ENCODE data around the gene RHCG. TPM values are rescaled to one million over a fixed set of nuclear protein-coding genes. Genes with fewer than 3 reads are reported as not detected.

Gene RHCG
- total RNA-seq, 1 experiment from 2014 or later, result 0.28 TPM

- H4K20me1 ChIP-seq (ENCODE audit: control insufficient read depth, insufficient read depth, insufficient read length), result no peaks in the 10 kb centered on the region
- no CpG with 5 or more reads among the region's 2 CpGs for WGBS (ENCODE audit: extremely low coverage, insufficient read length, low lambda C conversion rate)
- no peak overlapping the region for H3K27ac Mint-ChIP-seq
Measured at GRCh38 chr15:89523101-89523500, 26.7 kb upstream of the RHCG start.

More at GRCh38 chr15:89523101-89523500, 26.7 kb upstream of the RHCG start:
- H3K14ac ChIP-seq (ENCODE audit: insufficient read depth, low read length), result no peak overlapping the region
- H2BK12ac ChIP-seq (ENCODE audit: insufficient read length, low read depth, low read length), result no peak overlapping the region
- H4K5ac ChIP-seq (ENCODE audit: insufficient read length, low read depth, low read length), result no peak overlapping the region
- no peak overlapping the region for H4K8ac ChIP-seq (replicated peaks; ENCODE audit: insufficient read length, low read depth, low read length)
- no peaks in the 10 kb centered on the region for H3K23me2 ChIP-seq (ENCODE audit: insufficient read length, low read depth, low read length, poor library complexity, severe bottlenecking)
- H3K36me3 Mint-ChIP-seq (ENCODE audit: insufficient read depth in 1 of 3, low read depth in 3 of 3), result no peaks in the 10 kb centered on the region
- H3T11ph ChIP-seq (ENCODE audit: low read length), result no peak overlapping the region
- no peak overlapping the region for H3K56ac ChIP-seq (ENCODE audit: insufficient read length, low read depth, low read length)
- no peak for DNase-seq
- no peaks in the 10 kb centered on the region for H3K9me3 ChIP-seq (ENCODE audit: control insufficient read depth, low read depth, low read length)
- no peak overlapping the region for H2BK15ac ChIP-seq (ENCODE audit: low read depth, low read length)
- no peaks in the 10 kb centered on the region for H3K4me1 Mint-ChIP-seq
- no peak overlapping the region for H3K4me2 ChIP-seq (ENCODE audit: insufficient read depth, insufficient read length, low read length)
- H2AK5ac ChIP-seq (ENCODE audit: insufficient read length, low read length), result no peak overlapping the region
- H3K4me3 Mint-ChIP-seq, result no peak overlapping the region
- no peaks in the 10 kb centered on the region for H3K79me2 ChIP-seq (ENCODE audit: insufficient read depth, low read length)
- no peaks in the 10 kb centered on the region for H3K27me3 ChIP-seq (ENCODE audit: insufficient read depth, low read length)
- no peak overlapping the region for H4K91ac ChIP-seq (ENCODE audit: insufficient read length, low read depth, low read length)
- peaks cover 0 to 3% of the 10 kb centered on the region in 2 experiments; a peak in 1 of 5 replicates for H3K9me3 Mint-ChIP-seq
- H2BK5ac ChIP-seq (ENCODE audit: insufficient read length, low read length), result no peak overlapping the region
- no peak for TF ChIP-seq CTCF (conservative IDR thresholded peaks at IDR 0.05)
- no peak overlapping the region for H3K27ac ChIP-seq (ENCODE audit: insufficient read length, low read depth, low read length)
- no peak overlapping the region for H3K4ac ChIP-seq (ENCODE audit: low read depth, low read length)
- peaks cover 4% of the 10 kb centered on the region for H3K27me3 Mint-ChIP-seq (ENCODE audit: low read depth)
- H3K4me1 ChIP-seq (ENCODE audit: insufficient read depth, low read length), result no peaks in the 10 kb centered on the region
- no peak overlapping the region for H2AFZ ChIP-seq (ENCODE audit: low read length)
- H3K9ac ChIP-seq (ENCODE audit: extremely low read depth, insufficient read length, low read length), result no peak overlapping the region
- H2BK20ac ChIP-seq (ENCODE audit: low read depth, low read length, poor library complexity, severe bottlenecking), result no peak overlapping the region
- no peak overlapping the region for H3K18ac ChIP-seq (ENCODE audit: insufficient read length, low read depth, low read length)
- H3K79me1 ChIP-seq (ENCODE audit: insufficient read depth, low read depth, low read length, poor library complexity, severe bottlenecking), result no peaks in the 10 kb centered on the region
- no peak overlapping the region for H3K23ac ChIP-seq (ENCODE audit: insufficient read length, low read depth, low read length)
- no peak overlapping the region for H2BK120ac ChIP-seq (ENCODE audit: low read depth, low read length, poor library complexity, severe bottlenecking)

All from H9 (cell line).